Testis (tissue), 2 donors: ENCODE data around the gene SAP130.

Source experiments
- POLR2A ChIP-seq: fragments of 450-650 bp; IDR thresholded peaks from one replicate; pipeline ENCODE4 v1.6.1; 2017; ENCODE audit warnings: antibody characterized with exemption, mild to moderate bottlenecking, moderate library complexity
- TF ChIP-seq, protein P1 (sequence below), 3 experiments: fragments of 450-650 bp in 2 of 3; fragments of 200-600 bp in 1 of 3; sonication (generic) in 1 of 3; IDR thresholded peaks; one replicate each; pipeline ENCODE4 v1.5.1; 2016 to 2019; ENCODE audit warnings: antibody characterized with exemption in 3 of 3, mild to moderate bottlenecking in 2 of 3, moderate library complexity in 1 of 3

DNA sequence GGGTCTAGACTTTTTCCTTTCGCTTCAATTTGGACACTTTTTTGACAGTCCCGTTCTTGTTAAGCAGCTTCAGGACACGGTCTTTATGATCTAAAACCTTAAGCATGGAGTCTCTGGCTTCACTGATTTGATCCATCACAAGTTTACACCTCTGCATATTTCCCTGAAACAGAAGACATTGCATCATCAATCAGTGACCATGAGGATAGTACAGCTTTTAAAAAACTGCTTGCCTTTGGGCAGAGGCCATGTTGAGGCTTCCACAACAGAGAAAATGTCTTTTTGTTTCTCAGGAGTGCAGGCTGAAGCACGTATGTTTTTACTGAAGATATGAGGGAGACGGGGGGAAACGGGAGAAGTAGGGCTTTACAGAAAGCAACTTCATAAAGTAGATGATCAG, 85.9 kb downstream of the SAP130 start:
- TF ChIP-seq, protein P1, sequence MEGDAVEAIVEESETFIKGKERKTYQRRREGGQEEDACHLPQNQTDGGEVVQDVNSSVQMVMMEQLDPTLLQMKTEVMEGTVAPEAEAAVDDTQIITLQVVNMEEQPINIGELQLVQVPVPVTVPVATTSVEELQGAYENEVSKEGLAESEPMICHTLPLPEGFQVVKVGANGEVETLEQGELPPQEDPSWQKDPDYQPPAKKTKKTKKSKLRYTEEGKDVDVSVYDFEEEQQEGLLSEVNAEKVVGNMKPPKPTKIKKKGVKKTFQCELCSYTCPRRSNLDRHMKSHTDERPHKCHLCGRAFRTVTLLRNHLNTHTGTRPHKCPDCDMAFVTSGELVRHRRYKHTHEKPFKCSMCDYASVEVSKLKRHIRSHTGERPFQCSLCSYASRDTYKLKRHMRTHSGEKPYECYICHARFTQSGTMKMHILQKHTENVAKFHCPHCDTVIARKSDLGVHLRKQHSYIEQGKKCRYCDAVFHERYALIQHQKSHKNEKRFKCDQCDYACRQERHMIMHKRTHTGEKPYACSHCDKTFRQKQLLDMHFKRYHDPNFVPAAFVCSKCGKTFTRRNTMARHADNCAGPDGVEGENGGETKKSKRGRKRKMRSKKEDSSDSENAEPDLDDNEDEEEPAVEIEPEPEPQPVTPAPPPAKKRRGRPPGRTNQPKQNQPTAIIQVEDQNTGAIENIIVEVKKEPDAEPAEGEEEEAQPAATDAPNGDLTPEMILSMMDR (IDR thresholded peaks at IDR 0.05) = no peak
- TF ChIP-seq POLR2A = no peak
